Naive thymus-derived CD8-positive, alpha-beta T cell (primary cell): ENCODE data around the gene ATP5MK. TPM values are rescaled to one million over a fixed set of nuclear protein-coding genes. Genes with fewer than 3 reads are reported as not detected.

Source experiments
- ATAC-seq, 2 donors: fragments of 150-1000 bp; cut with Tn5 transposase in 1 of 2; sonication (Bioruptor Pico), chemical (Tn5 transposase) in 1 of 2; 1 replicate in 1 of 2; 2 replicates in 1 of 2; pipeline ENCODE4 v1.10.0; 2021; ENCODE audit warnings: mild to moderate bottlenecking in 2 of 2, moderate library complexity in 2 of 2
- POLR2A ChIA-PET: fragments of 350-600 bp; sonication (Branson Sonifier 250); formaldehyde crosslinking; loops from one replicate; lab custom pipeline; 2021; ENCODE audit warnings: antibody characterized with exemption; lab: Charles Lee
- DNase-seq, 10 donors: peaks; one replicate each; pipeline versions ENCODE4 v3.0.0 to v3.0.0-alpha.2; 2020 to 2022
- H3K27ac Mint-ChIP-seq, 10 donors: one replicate each; pipeline ENCODE4 v1.8.0; 2020 to 2022; ENCODE audit warnings: mild to moderate bottlenecking in 10 of 10, mixed read lengths in 10 of 10, moderate library complexity in 4 of 10, inconsistent platforms in 1 of 10
- H3K27me3 Mint-ChIP-seq, 5 donors: one replicate each; pipeline ENCODE4 v1.8.0; 2021 to 2022; ENCODE audit warnings: mixed read lengths in 5 of 5
- H3K36me3 Mint-ChIP-seq, 3 donors: one replicate each; pipeline ENCODE4 v1.8.0; 2020 to 2022; ENCODE audit warnings: mixed read lengths in 3 of 3, mild to moderate bottlenecking in 2 of 3, inconsistent platforms in 1 of 3
- H3K4me1 Mint-ChIP-seq, 4 donors: one replicate each; pipeline ENCODE4 v1.8.0; 2021 to 2022; ENCODE audit warnings: mixed read lengths in 4 of 4
- H3K4me3 Mint-ChIP-seq, 10 donors: one replicate each; pipeline ENCODE4 v1.8.0; 2020 to 2022; ENCODE audit warnings: mild to moderate bottlenecking in 10 of 10, mixed read lengths in 10 of 10, moderate library complexity in 6 of 10, inconsistent platforms in 1 of 10
- H3K9me3 Mint-ChIP-seq, 9 donors: one replicate each; pipeline ENCODE4 v1.8.0; 2020 to 2022; ENCODE audit warnings: mixed read lengths in 9 of 9, mild to moderate bottlenecking in 3 of 9, inconsistent platforms in 1 of 9, moderate library complexity in 1 of 9
- microRNA-seq: library from miRNA; unstranded; fragments of <30 nt; microRNA quantifications from one replicate; pipeline ENCODE4 v1.2.0, GENCODE V29; 2022; ENCODE audit warnings: borderline microRNAs expressed
- polyA plus RNA-seq, 3 donors: library from polyadenylated mRNA; unstranded; fragments of 300-500 nt; fragmentation: Illumina TruSeq; gene quantifications; one replicate each; pipeline ENCODE4 v1.2.3, GENCODE V29; 2021
- total RNA-seq, 8 experiments: library from RNA in 2 of 8; stranded (reverse) in 2 of 8; gene quantifications; one replicate each; pipeline ENCODE4 v1.2.3 and lab custom pipeline; 2021 to 2026

Gene ATP5MK
- total and polyA plus RNA-seq, 5 experiments from 2014 or later, result 140 to 601 (median 385) TPM

GRCh38 chr10:103350517-103351260 lies 45.6 kb downstream of the ATP5MK start, which contains the start of gene PCGF6:
Gene PCGF6 (minus strand): TSS chr10:103351140. CDS start chr10:103351066, 74 bp downstream.
- no peaks in the 10 kb centered on the region for H3K9me3 Mint-ChIP-seq
- H3K36me3 Mint-ChIP-seq, result peaks cover 0 to 17% (median 2%) of the 10 kb centered on the region in 3 donors
- ATAC-seq (peak; percentile 86 to 89), DNase-seq (peak; percentile 41 to 83 (median 67))
- H3K4me3 Mint-ChIP-seq, result peak within 1 kb of the TSS; percentile 81 to 96 (median 90)
- POLR2A ChIA-PET, result interaction anchor here (0.8 to 2.6 kb wide), 5 partner anchors 17 to 1742 kb away, joined by 3 to 10 read pairs (median 8); partner anchors contain the start of genes ATP5MK, PDCD11 and TAF5
- H3K27ac Mint-ChIP-seq, result peak within 1 kb of the TSS; percentile 37 to 94 (median 88)
- H3K4me1 Mint-ChIP-seq, result peaks cover 3 to 14% (median 9%) of the 10 kb centered on the region in 4 donors
- peaks cover 0 to 1% (median 0%) of the 10 kb centered on the region in 5 donors for H3K27me3 Mint-ChIP-seq

DNA sequence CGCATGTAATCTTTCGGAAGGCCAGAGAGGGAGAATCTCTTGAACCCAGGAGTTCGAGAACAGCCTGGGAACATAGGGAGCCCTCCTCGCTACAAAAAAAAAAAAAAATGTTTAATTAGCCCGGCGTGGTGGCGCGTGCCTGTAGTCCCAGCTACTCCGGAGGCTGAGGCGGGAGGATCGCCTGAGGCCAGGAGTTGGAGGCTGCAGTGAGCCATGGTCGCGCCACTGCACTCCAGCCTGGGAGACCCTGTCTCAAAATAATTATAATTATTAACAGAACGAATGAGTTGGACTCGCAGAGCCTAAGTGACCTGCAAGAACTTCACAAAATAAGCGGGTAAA lies 46.1 kb downstream of the ATP5MK start:
- peak overlapping the region; percentile 68 to 96 (median 84) for H3K4me3 Mint-ChIP-seq
- POLR2A ChIA-PET, result interaction anchor here (1.2 to 2.6 kb wide), 3 partner anchors 17 to 1741 kb away, joined by 5 to 10 read pairs (median 9); partner anchors contain the start of gene TAF5
- H3K4me1 Mint-ChIP-seq, result peaks cover 3 to 14% (median 9%) of the 10 kb centered on the region in 4 donors
- H3K27ac Mint-ChIP-seq, result peak overlapping the region in 8 of 10 donors; percentile 14 to 74 (median 48)
- H3K36me3 Mint-ChIP-seq, result peaks cover 0 to 22% (median 2%) of the 10 kb centered on the region in 3 donors
- H3K9me3 Mint-ChIP-seq, result no peaks in the 10 kb centered on the region
- no peak for DNase-seq
- no peak for ATAC-seq
- no peaks in the 10 kb centered on the region for H3K27me3 Mint-ChIP-seq

Small RNA genes within 50 kb of the gene (microRNA-seq; reads per million reads assigned to microRNA genes)
- 328 reads per million, percentile 76 among the genes with 10 or more reads in this experiment for gene MIR1307

Other genes with a start within 250 kb of the ATP5MK start
- gene NT5C2, start 203.2 kb downstream of the ATP5MK start, total RNA-seq, result 10 to 100 TPM; 80.8 to 94.7 TPM
- 10 to 100 TPM; 48.1 to 63.9 (median 58.3) TPM for gene NT5C2, start 203.2 kb downstream of the ATP5MK start, polyA plus RNA-seq
- not detected for gene RPEL1, start 150.6 kb downstream of the ATP5MK start, total RNA-seq
- gene RPEL1, start 150.6 kb downstream of the ATP5MK start, polyA plus RNA-seq, result not detected
- not detected for gene INA, start 119.3 kb downstream of the ATP5MK start, total RNA-seq
- not detected for gene INA, start 119.3 kb downstream of the ATP5MK start, polyA plus RNA-seq
- 1 to 10 TPM; 7.9 to 8.1 TPM for gene PCGF6, start 45.3 kb downstream of the ATP5MK start, total RNA-seq
- gene PCGF6, start 45.3 kb downstream of the ATP5MK start, polyA plus RNA-seq, result 1 to 10 TPM; 4.4 to 7.2 (median 5.3) TPM
- gene TAF5, start 28.5 kb downstream of the ATP5MK start, total RNA-seq, result 1 to 10 TPM; 6.2 to 6.6 TPM
- gene TAF5, start 28.5 kb downstream of the ATP5MK start, polyA plus RNA-seq, result 1 to 10 TPM; 1.3 to 3.7 (median 2.6) TPM
- gene PDCD11, start 151 bp upstream of the ATP5MK start, total RNA-seq, result 10 to 100 TPM; 40.3 to 44.2 TPM
- 10 to 100 TPM in 1 of 3 donors, 1 to 10 TPM in 2; 8.6 to 14.9 (median 9.9) TPM for gene PDCD11, start 151 bp upstream of the ATP5MK start, polyA plus RNA-seq
- 10 to 100 TPM; 18.6 to 22.4 TPM for gene CALHM2, start 55.9 kb upstream of the ATP5MK start, total RNA-seq
- gene CALHM2, start 55.9 kb upstream of the ATP5MK start, polyA plus RNA-seq, result 10 to 100 TPM in 1 of 3 donors, 1 to 10 TPM in 2; 3.0 to 16.8 (median 5.8) TPM
- not detected for gene CALHM1, start 62.4 kb upstream of the ATP5MK start, total RNA-seq
- under 1 TPM in 1 of 3 donors, not detected in 2; 0.05 TPM for gene CALHM1, start 62.4 kb upstream of the ATP5MK start, polyA plus RNA-seq
- not detected for gene CALHM3, start 82.8 kb upstream of the ATP5MK start, total RNA-seq
- not detected for gene CALHM3, start 82.8 kb upstream of the ATP5MK start, polyA plus RNA-seq
- gene NEURL1, start 97.2 kb upstream of the ATP5MK start, total RNA-seq, result 1 to 10 TPM; 1.2 to 1.3 TPM
- under 1 TPM; 0.17 to 0.73 (median 0.72) TPM for gene NEURL1, start 97.2 kb upstream of the ATP5MK start, polyA plus RNA-seq